B cell (primary cell): Measurements from ENCODE around the gene CTIF. TPM values are rescaled to one million over a fixed set of nuclear protein-coding genes. Genes with fewer than 3 reads are reported as not detected.

Experiments used
- ATAC-seq: fragments of 200-7000 bp; cut with Tn5 transposase; one replicate; pipeline ENCODE4 v1.10.0; 2021; ENCODE audit warnings: low read depth, mild to moderate bottlenecking, moderate number of reproducible peaks, moderate library complexity
- CTCF ChIA-PET: fragments of 350-600 bp; sonication (Branson Sonifier 250); formaldehyde crosslinking; loops from one replicate; lab custom pipeline; 2021; ENCODE audit warnings: antibody characterized with exemption, inconsistent platforms; lab: Charles Lee
- POLR2A ChIA-PET: fragments of 350-600 bp; sonication (Branson Sonifier 250); formaldehyde crosslinking; loops from one replicate; lab custom pipeline; 2021; ENCODE audit warnings: antibody characterized with exemption; lab: Charles Lee
- DNase-seq: peaks from one replicate; pipeline ENCODE4 v3.0.0; 2013
- H2AFZ ChIP-seq: 2 replicates; pipeline ENCODE4 v1.6.1; 2012; ENCODE audit warnings: mild to moderate bottlenecking, low read depth, low read length; ENCODE audit not compliant: insufficient read depth, poor library complexity, severe bottlenecking
- H3K27ac ChIP-seq, 2 donors: 1 replicate in 1 of 2; 2 replicates in 1 of 2; pipeline ENCODE4 v1.5.1; 2012 to 2013; ENCODE audit warnings: low read length in 2 of 2, mild to moderate bottlenecking in 2 of 2, moderate library complexity in 1 of 2
- H3K27me3 ChIP-seq, 4 experiments: fragments of 200-600 bp in 1 of 4; sonication (generic) in 1 of 4; replicated peaks in 1 of 4; 1 replicate in 2 of 4; 2 replicates in 2 of 4; pipeline versions ENCODE4 v1.6.1 to v1.7.0; 2013 to 2016; ENCODE audit warnings: low read length in 3 of 4, mild to moderate bottlenecking in 2 of 4, mixed read lengths in 1 of 4, moderate library complexity in 1 of 4; ENCODE audit not compliant: insufficient read depth in 4 of 4, control insufficient read depth in 3 of 4; ENCODE audit errors: control extremely low read depth in 1 of 4
- H3K36me3 ChIP-seq, 2 experiments: replicated peaks in 1 of 2; 1 replicate in 1 of 2; 2 replicates in 1 of 2; pipeline versions ENCODE4 v1.6.1 to v1.7.1; 2013; ENCODE audit warnings: low read length in 1 of 2; ENCODE audit not compliant: insufficient read depth in 2 of 2, control insufficient read depth in 1 of 2; ENCODE audit errors: control extremely low read depth in 1 of 2, extremely low read depth in 1 of 2
- H3K4me1 ChIP-seq, 2 donors: fragments of 200-600 bp in 1 of 2; sonication (generic) in 1 of 2; 1 replicate in 1 of 2; 2 replicates in 1 of 2; pipeline versions ENCODE4 v1.5.1 to v1.6.1; 2013 to 2017; ENCODE audit warnings: low read length in 2 of 2; ENCODE audit not compliant: control insufficient read depth in 2 of 2, insufficient read depth in 2 of 2
- H3K4me2 ChIP-seq: replicated peaks from 2 replicates; pipeline ENCODE3; 2012; ENCODE audit warnings: mild to moderate bottlenecking, low read depth, low read length; ENCODE audit not compliant: poor library complexity, severe bottlenecking
- H3K4me3 ChIP-seq, 5 experiments: fragments of 200-600 bp in 1 of 5; sonication (generic) in 1 of 5; 1 replicate in 3 of 5; 2 replicates in 2 of 5; pipeline versions ENCODE4 v1.5.1 to v1.7.0; 2011 to 2016; ENCODE audit warnings: low read length in 4 of 5, mild to moderate bottlenecking in 4 of 5, low read depth in 2 of 5, control low read depth in 1 of 5, moderate library complexity in 1 of 5; ENCODE audit not compliant: insufficient read depth in 1 of 5; ENCODE audit errors: control extremely low read depth in 1 of 5, extremely low read depth in 1 of 5
- H3K79me2 ChIP-seq: fragments of 200-600 bp; sonication (generic); one replicate; pipeline ENCODE4 v1.6.0; 2016; ENCODE audit warnings: low read length; ENCODE audit not compliant: control insufficient read depth, insufficient read depth
- H3K9ac ChIP-seq: fragments of 200-600 bp; sonication (generic); 2 replicates; pipeline ENCODE4 v1.6.1; 2017; ENCODE audit warnings: mild to moderate bottlenecking, low read length, moderate library complexity
- H3K9me3 ChIP-seq, 3 donors: one replicate each; pipeline versions ENCODE4 v1.6.1 to v1.7.1; 2013; ENCODE audit warnings: low read length in 2 of 3; ENCODE audit not compliant: control insufficient read depth in 2 of 3, insufficient read depth in 1 of 3; ENCODE audit errors: control extremely low read depth in 1 of 3
- H4K20me1 ChIP-seq: 2 replicates; pipeline ENCODE4 v1.6.0; 2012; ENCODE audit warnings: mild to moderate bottlenecking, low read length; ENCODE audit not compliant: insufficient read depth, control insufficient read depth, poor library complexity, severe bottlenecking
- H3K27ac Mint-ChIP-seq: one replicate; pipeline ENCODE4 v1.8.0; 2021; ENCODE audit warnings: mixed read lengths
- H3K27me3 Mint-ChIP-seq: one replicate; pipeline ENCODE4 v1.8.0; 2021; ENCODE audit warnings: mixed read lengths
- H3K4me1 Mint-ChIP-seq: one replicate; pipeline ENCODE4 v1.8.0; 2021; ENCODE audit warnings: mixed read lengths
- H3K4me3 Mint-ChIP-seq: one replicate; pipeline ENCODE4 v1.8.0; 2021; ENCODE audit warnings: mixed read lengths
- H3K9me3 Mint-ChIP-seq: one replicate; pipeline ENCODE4 v1.8.0; 2022; ENCODE audit warnings: mixed read lengths; ENCODE audit not compliant: insufficient read depth
- EZH2 ChIP-seq: IDR thresholded peaks from 2 replicates; pipeline ENCODE4 v1.6.1; 2012; ENCODE audit warnings: borderline replicate concordance, low read depth, mild to moderate bottlenecking, moderate library complexity, low read length; ENCODE audit not compliant: insufficient read depth, poor library complexity, severe bottlenecking
- WGBS: methylation state at CpG from one replicate; pipeline ENCODE4 v1.1.5; 2013; ENCODE audit warnings: missing lambda C conversion rate; ENCODE audit not compliant: insufficient coverage; 5-methylcytosine and 5-hydroxymethylcytosine counted together
- intact Hi-C: fragments of 100-400 bp; cut with micrococcal nuclease; formaldehyde crosslinking; loops from one replicate; pipeline ENCODE4 v1.10.0; 2022
- polyA plus RNA-seq: library from polyadenylated mRNA; depleted of rRNA; stranded (reverse); fragments of >200 nt; gene quantifications from 2 replicates; pipeline ENCODE4 v1.2.3, GENCODE V29; 2012
- total RNA-seq, 2 donors: library from RNA; stranded (reverse); fragments of 120-200 nt in 1 of 2; gene quantifications; 1 replicate in 1 of 2; 2 replicates in 1 of 2; pipeline versions ENCODE4 v1.2.3 to v1.2.4, GENCODE V29; 2013 to 2022
- TF ChIP-seq, protein P1 (sequence below): fragments of 200-600 bp; IDR thresholded peaks from one replicate; pipeline ENCODE4 v1.8.0; 2022; ENCODE audit warnings: antibody characterized with exemption, mild to moderate bottlenecking

CTIF gene
- total and polyA plus RNA-seq, 2 donors (not counting 1 experiment from before 2014, with no cell fraction given): 3.6 to 16.2 TPM

DNA sequence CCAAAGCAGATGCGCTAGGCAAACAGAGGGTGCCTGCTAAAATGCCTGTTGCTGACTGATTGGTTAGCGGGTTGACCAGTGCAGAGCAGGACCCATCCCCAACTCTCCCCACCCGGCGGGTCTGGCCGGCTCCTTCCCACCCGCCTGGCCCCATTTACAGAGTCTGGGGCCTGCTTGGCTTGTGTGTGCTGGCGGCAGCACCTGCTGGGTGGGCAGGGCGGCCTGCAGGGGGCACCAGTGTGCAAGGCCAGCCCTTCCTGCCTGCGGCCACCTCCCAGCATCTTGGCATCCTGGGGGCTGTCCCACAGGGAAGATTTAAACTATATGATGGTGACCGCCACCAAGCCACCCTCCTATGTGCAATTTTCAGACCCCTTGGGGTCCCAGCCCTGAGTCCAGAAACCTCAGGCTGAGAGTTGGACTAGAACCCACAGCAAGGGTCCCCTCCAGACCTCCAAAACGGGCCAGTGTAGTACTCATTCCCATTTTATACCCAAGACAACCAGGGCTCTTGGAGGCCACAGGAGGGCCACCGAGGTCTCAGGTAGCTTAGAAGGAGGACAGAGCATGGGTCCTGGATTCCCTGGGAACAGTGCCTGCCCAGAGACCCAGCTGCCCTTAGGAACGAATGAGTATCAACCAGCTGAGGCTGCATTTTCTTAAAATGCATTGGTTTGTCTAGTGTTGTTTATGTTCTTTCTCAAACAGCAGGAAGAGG is 238.4 kb downstream of the CTIF start:
- Mint-ChIP-seq H3K4me3 (no peak overlapping the region), H3K27ac (no peak overlapping the region), H3K4me1 (peaks cover 27% of the 10 kb centered on the region), H3K9me3 (peaks cover 6% of the 10 kb centered on the region), H3K27me3 (no peaks in the 10 kb centered on the region)
- Histone ChIP-seq H3K9me3 (no peaks in the 10 kb centered on the region), H2AFZ (no peak overlapping the region), H3K4me1 (peaks cover 16 to 32% of the 10 kb centered on the region in 2 donors), H3K4me3 (no peak overlapping the region), H3K36me3 (no peaks in the 10 kb centered on the region), H4K20me1 (no peaks in the 10 kb centered on the region), H3K27me3 (no peaks in the 10 kb centered on the region), H3K9ac (no peak overlapping the region), H3K79me2 (no peaks in the 10 kb centered on the region), H3K4me2 (no peak overlapping the region), H3K27ac (no peak overlapping the region)
- DNase-seq: peak; percentile 70
- POLR2A ChIA-PET: interaction anchor here (1.1 kb wide), 1 partner anchor 175 kb away, joined by 5 read pairs; no protein-coding TSS in a partner anchor
- 70% methylated on average over 11 of the region's 13 CpGs for WGBS
- CTCF ChIA-PET: interaction anchor here (0.6 to 4.4 kb wide), 33 partner anchors 18 to 575 kb away, joined by 3 to 52 read pairs (median 3); no protein-coding TSS in a partner anchor
- TF ChIP-seq, protein P1, sequence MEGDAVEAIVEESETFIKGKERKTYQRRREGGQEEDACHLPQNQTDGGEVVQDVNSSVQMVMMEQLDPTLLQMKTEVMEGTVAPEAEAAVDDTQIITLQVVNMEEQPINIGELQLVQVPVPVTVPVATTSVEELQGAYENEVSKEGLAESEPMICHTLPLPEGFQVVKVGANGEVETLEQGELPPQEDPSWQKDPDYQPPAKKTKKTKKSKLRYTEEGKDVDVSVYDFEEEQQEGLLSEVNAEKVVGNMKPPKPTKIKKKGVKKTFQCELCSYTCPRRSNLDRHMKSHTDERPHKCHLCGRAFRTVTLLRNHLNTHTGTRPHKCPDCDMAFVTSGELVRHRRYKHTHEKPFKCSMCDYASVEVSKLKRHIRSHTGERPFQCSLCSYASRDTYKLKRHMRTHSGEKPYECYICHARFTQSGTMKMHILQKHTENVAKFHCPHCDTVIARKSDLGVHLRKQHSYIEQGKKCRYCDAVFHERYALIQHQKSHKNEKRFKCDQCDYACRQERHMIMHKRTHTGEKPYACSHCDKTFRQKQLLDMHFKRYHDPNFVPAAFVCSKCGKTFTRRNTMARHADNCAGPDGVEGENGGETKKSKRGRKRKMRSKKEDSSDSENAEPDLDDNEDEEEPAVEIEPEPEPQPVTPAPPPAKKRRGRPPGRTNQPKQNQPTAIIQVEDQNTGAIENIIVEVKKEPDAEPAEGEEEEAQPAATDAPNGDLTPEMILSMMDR: peak; percentile 93
- no peak for TF ChIP-seq EZH2
- intact Hi-C loops: loop anchor here (1.0 to 5.0 kb wide), 7 partner anchors 102 to 461 kb away; no protein-coding TSS in a partner anchor
- ATAC-seq: peak; percentile 79

DNA sequence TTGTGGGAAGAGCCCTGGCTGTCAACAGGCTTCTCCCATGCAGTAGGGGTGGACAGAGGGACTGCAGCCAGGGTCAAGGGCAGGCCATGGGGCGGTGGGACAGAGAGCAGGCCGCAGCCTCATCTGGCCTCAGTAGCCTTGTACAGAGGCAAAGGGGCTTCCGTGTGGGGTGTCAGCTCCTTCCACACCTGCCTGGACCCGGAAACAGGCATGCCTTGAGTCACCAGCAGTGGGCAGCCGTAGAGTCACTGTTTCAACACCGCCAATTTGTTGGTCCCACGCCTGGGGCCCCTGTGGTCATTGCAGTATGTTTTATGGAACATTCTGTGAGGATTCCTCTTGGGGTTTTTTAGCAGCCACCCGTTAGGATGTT is 238.9 kb downstream of the CTIF start:
- H3K27ac ChIP-seq: no peak overlapping the region
- peaks cover under 1% of the 10 kb centered on the region for H3K9me3 Mint-ChIP-seq
- no peaks in the 10 kb centered on the region for H3K27me3 ChIP-seq
- peaks cover 20 to 38% of the 10 kb centered on the region in 2 donors for H3K4me1 ChIP-seq
- no peak overlapping the region for H3K27ac Mint-ChIP-seq
- peaks cover 27% of the 10 kb centered on the region for H3K4me1 Mint-ChIP-seq
- ChIA-PET POLR2A (interaction anchor here (1.1 kb wide), 1 partner anchor 175 kb away, joined by 5 read pairs; no protein-coding TSS in a partner anchor), CTCF (interaction anchor here (0.7 to 4.4 kb wide), 22 partner anchors 17 to 574 kb away, joined by 3 to 52 read pairs (median 3); no protein-coding TSS in a partner anchor)
- WGBS: 91% methylated on average over 8 of the region's 8 CpGs
- ATAC-seq: no peak
- DNase-seq: no peak
- no peak overlapping the region for H3K4me3 ChIP-seq
- no peaks in the 10 kb centered on the region for H3K36me3 ChIP-seq
- TF ChIP-seq EZH2: no peak
- TF ChIP-seq, protein P1: no peak
- no peak overlapping the region for H3K9ac ChIP-seq
- no peaks in the 10 kb centered on the region for H3K27me3 Mint-ChIP-seq
- H3K4me3 Mint-ChIP-seq: no peak overlapping the region
- no peaks in the 10 kb centered on the region for H3K79me2 ChIP-seq
- no peaks in the 10 kb centered on the region for H3K9me3 ChIP-seq
- H2AFZ ChIP-seq: no peak overlapping the region
- intact Hi-C loops: loop anchor here (1.0 to 5.0 kb wide), 7 partner anchors 102 to 461 kb away; no protein-coding TSS in a partner anchor
- H4K20me1 ChIP-seq: no peaks in the 10 kb centered on the region
- H3K4me2 ChIP-seq: no peak overlapping the region
